ENCODE data around the gene CELA3B.
"Not testable (repeated sequence)": the region's sequence is repeated elsewhere in the genome, so short reads cannot be mapped to it uniquely, and the experiment has no call there.

- not testable (repeated sequence) for TF ChIP-seq POLR2A (IDR thresholded peaks at IDR 0.05; ENCODE audit: extremely low read depth, insufficient read length); MYC (IDR thresholded peaks at IDR 0.05; ENCODE audit: low read depth, low read length)
- TF ChIP-seq, protein P1, sequence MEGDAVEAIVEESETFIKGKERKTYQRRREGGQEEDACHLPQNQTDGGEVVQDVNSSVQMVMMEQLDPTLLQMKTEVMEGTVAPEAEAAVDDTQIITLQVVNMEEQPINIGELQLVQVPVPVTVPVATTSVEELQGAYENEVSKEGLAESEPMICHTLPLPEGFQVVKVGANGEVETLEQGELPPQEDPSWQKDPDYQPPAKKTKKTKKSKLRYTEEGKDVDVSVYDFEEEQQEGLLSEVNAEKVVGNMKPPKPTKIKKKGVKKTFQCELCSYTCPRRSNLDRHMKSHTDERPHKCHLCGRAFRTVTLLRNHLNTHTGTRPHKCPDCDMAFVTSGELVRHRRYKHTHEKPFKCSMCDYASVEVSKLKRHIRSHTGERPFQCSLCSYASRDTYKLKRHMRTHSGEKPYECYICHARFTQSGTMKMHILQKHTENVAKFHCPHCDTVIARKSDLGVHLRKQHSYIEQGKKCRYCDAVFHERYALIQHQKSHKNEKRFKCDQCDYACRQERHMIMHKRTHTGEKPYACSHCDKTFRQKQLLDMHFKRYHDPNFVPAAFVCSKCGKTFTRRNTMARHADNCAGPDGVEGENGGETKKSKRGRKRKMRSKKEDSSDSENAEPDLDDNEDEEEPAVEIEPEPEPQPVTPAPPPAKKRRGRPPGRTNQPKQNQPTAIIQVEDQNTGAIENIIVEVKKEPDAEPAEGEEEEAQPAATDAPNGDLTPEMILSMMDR (IDR thresholded peaks at IDR 0.05; ENCODE audit: low read depth, low read length) = not testable (repeated sequence)
- TF ChIP-seq, protein P2, sequence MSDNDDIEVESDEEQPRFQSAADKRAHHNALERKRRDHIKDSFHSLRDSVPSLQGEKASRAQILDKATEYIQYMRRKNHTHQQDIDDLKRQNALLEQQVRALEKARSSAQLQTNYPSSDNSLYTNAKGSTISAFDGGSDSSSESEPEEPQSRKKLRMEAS (IDR thresholded peaks at IDR 0.05; ENCODE audit: low read depth, low read length) = not testable (repeated sequence)
These were observed 32.7 kb downstream of the CELA3B start for GRCh38 chr1:22009566-22009965.
